Measurements from ENCODE around the gene FMO2. TPM values are rescaled to one million over a fixed set of nuclear protein-coding genes. Genes with fewer than 3 reads are reported as not detected.

Gene FMO2
- total and polyA plus RNA-seq, 2 of the 8 experiments (the other 6 are each of a cell fraction or from before 2014, with no cell fraction given), result not detected

DNA sequence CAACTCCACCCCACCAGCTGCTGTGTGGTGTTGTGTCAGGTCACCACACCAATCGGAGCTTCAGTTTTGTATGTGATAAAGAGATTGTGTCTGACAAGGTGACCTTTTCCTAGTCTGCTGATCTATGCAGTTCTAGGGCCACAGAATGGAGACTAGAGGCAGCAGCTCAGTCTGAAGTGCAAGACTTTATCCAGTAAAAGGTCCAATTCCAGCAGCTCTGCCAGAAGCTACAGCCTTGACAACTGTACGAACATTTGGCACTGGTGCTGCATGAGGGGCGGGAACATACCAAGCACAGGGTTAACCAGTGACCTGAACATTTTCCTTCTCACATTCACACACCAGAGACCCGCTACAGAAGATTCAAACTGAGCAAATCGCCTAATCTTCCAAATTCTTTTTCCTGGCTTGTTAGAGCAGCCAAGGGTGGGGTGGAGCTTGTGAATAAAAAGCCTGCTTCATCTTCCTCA lies 72.5 kb downstream of the FMO2 start (continued):
- TF ChIP-seq, protein P1, sequence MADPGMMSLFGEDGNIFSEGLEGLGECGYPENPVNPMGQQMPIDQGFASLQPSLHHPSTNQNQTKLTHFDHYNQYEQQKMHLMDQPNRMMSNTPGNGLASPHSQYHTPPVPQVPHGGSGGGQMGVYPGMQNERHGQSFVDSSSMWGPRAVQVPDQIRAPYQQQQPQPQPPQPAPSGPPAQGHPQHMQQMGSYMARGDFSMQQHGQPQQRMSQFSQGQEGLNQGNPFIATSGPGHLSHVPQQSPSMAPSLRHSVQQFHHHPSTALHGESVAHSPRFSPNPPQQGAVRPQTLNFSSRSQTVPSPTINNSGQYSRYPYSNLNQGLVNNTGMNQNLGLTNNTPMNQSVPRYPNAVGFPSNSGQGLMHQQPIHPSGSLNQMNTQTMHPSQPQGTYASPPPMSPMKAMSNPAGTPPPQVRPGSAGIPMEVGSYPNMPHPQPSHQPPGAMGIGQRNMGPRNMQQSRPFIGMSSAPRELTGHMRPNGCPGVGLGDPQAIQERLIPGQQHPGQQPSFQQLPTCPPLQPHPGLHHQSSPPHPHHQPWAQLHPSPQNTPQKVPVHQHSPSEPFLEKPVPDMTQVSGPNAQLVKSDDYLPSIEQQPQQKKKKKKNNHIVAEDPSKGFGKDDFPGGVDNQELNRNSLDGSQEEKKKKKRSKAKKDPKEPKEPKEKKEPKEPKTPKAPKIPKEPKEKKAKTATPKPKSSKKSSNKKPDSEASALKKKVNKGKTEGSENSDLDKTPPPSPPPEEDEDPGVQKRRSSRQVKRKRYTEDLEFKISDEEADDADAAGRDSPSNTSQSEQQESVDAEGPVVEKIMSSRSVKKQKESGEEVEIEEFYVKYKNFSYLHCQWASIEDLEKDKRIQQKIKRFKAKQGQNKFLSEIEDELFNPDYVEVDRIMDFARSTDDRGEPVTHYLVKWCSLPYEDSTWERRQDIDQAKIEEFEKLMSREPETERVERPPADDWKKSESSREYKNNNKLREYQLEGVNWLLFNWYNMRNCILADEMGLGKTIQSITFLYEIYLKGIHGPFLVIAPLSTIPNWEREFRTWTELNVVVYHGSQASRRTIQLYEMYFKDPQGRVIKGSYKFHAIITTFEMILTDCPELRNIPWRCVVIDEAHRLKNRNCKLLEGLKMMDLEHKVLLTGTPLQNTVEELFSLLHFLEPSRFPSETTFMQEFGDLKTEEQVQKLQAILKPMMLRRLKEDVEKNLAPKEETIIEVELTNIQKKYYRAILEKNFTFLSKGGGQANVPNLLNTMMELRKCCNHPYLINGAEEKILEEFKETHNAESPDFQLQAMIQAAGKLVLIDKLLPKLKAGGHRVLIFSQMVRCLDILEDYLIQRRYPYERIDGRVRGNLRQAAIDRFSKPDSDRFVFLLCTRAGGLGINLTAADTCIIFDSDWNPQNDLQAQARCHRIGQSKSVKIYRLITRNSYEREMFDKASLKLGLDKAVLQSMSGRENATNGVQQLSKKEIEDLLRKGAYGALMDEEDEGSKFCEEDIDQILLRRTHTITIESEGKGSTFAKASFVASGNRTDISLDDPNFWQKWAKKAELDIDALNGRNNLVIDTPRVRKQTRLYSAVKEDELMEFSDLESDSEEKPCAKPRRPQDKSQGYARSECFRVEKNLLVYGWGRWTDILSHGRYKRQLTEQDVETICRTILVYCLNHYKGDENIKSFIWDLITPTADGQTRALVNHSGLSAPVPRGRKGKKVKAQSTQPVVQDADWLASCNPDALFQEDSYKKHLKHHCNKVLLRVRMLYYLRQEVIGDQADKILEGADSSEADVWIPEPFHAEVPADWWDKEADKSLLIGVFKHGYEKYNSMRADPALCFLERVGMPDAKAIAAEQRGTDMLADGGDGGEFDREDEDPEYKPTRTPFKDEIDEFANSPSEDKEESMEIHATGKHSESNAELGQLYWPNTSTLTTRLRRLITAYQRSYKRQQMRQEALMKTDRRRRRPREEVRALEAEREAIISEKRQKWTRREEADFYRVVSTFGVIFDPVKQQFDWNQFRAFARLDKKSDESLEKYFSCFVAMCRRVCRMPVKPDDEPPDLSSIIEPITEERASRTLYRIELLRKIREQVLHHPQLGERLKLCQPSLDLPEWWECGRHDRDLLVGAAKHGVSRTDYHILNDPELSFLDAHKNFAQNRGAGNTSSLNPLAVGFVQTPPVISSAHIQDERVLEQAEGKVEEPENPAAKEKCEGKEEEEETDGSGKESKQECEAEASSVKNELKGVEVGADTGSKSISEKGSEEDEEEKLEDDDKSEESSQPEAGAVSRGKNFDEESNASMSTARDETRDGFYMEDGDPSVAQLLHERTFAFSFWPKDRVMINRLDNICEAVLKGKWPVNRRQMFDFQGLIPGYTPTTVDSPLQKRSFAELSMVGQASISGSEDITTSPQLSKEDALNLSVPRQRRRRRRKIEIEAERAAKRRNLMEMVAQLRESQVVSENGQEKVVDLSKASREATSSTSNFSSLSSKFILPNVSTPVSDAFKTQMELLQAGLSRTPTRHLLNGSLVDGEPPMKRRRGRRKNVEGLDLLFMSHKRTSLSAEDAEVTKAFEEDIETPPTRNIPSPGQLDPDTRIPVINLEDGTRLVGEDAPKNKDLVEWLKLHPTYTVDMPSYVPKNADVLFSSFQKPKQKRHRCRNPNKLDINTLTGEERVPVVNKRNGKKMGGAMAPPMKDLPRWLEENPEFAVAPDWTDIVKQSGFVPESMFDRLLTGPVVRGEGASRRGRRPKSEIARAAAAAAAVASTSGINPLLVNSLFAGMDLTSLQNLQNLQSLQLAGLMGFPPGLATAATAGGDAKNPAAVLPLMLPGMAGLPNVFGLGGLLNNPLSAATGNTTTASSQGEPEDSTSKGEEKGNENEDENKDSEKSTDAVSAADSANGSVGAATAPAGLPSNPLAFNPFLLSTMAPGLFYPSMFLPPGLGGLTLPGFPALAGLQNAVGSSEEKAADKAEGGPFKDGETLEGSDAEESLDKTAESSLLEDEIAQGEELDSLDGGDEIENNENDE (IDR thresholded peaks at IDR 0.05; ENCODE audit: insufficient replicate concordance, low read length), result no peak

Data from H1 (cell line).